ENCODE data around the gene GABRG1. TPM values are rescaled to one million over a fixed set of nuclear protein-coding genes. Genes with fewer than 3 reads are reported as not detected.

The GABRG1 gene
- total and polyA plus RNA-seq, 2 experiments from 2014 or later, result 0.34 to 1.6 TPM

DNA sequence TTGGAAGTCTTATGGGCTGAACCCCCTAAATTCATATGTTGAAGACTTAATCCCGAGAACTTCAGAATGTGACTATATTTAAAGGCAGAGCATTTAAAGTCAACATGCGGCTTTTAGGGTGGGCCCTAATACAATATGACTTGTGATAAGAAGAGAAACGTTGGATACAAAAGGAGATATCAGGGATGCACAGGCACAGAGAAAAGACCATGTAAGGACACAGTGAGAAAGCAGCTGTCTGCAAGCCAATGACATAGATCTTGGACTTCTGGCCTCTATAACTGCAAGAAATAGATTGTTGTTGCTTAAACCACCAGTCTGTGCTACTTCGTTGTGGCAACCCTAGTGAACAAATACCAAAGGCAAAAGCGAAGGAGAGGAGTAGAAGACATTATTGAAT lies 42.2 kb downstream of the GABRG1 start (continued):
- TF ChIP-seq EZH2 (IDR thresholded peaks at IDR 0.05; ENCODE audit: low read depth, unreplicated experiment), result no peak
- TF ChIP-seq JUNB (IDR thresholded peaks at IDR 0.05; ENCODE audit: unreplicated experiment), result no peak
- TF ChIP-seq CREB1 (CRISPR knock-in tag; IDR thresholded peaks at IDR 0.05; ENCODE audit: low read depth), result no peak
- TF ChIP-seq, protein P1, sequence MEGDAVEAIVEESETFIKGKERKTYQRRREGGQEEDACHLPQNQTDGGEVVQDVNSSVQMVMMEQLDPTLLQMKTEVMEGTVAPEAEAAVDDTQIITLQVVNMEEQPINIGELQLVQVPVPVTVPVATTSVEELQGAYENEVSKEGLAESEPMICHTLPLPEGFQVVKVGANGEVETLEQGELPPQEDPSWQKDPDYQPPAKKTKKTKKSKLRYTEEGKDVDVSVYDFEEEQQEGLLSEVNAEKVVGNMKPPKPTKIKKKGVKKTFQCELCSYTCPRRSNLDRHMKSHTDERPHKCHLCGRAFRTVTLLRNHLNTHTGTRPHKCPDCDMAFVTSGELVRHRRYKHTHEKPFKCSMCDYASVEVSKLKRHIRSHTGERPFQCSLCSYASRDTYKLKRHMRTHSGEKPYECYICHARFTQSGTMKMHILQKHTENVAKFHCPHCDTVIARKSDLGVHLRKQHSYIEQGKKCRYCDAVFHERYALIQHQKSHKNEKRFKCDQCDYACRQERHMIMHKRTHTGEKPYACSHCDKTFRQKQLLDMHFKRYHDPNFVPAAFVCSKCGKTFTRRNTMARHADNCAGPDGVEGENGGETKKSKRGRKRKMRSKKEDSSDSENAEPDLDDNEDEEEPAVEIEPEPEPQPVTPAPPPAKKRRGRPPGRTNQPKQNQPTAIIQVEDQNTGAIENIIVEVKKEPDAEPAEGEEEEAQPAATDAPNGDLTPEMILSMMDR (conservative IDR thresholded peaks at IDR 0.05; ENCODE audit: low read depth in 2 of 2), result no peak

DNA sequence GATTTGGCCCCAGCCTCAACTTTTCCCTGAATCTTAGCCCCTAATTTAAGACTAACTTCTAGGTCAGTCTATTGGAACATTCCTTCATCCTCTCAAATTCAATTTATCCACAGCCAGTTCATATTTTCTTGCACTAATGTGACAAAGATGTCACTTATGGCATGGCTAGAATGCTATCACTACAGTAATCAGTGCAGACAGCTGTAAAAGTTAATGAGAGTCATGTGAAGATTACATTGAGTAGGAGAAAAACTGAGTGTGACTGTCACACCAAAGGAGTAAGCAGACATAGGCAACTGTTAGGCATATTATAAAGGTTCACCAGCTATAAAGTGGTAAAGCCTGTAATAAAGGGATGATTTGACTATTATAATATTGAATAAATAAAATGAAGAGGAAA lies 42.6 kb downstream of the GABRG1 start:
- H3K4me3 Mint-ChIP-seq, result no peak overlapping the region
- H3K27ac ChIP-seq (ENCODE audit: low read depth), result no peak overlapping the region
- no peak overlapping the region for H3K4me2 ChIP-seq
- no peaks in the 10 kb centered on the region for H4K20me1 ChIP-seq (replicated peaks; ENCODE audit: insufficient read depth)
- H3K27me3 ChIP-seq (ENCODE audit: insufficient read depth), result no peaks in the 10 kb centered on the region
- no peaks in the 10 kb centered on the region for H3K4me1 Mint-ChIP-seq
- no peaks in the 10 kb centered on the region for H3F3A ChIP-seq (replicated peaks; ENCODE audit: low read depth)
- H3K9me3 Mint-ChIP-seq, result peaks cover 57% of the 10 kb centered on the region
- H3K36me3 Mint-ChIP-seq (ENCODE audit: low read depth), result peaks cover 4% of the 10 kb centered on the region; the same call in 2 of the 3 replicates
- no peaks in the 10 kb centered on the region for H3K36me3 ChIP-seq (ENCODE audit: insufficient read depth)
- no peak for ATAC-seq
- H2AFZ ChIP-seq, result no peak overlapping the region; the same call in 1 of the 2 replicates
- no peaks in the 10 kb centered on the region for H3K27me3 Mint-ChIP-seq (ENCODE audit: insufficient read depth, low read depth, poor library complexity)
- no peak for DNase-seq (ENCODE audit: low spot score)
- no peaks in the 10 kb centered on the region for H3K4me1 ChIP-seq (ENCODE audit: insufficient read depth)
- H3K27ac Mint-ChIP-seq, result no peak overlapping the region
- H3K79me2 ChIP-seq (replicated peaks; ENCODE audit: insufficient read depth), result no peaks in the 10 kb centered on the region
- H3K9me2 ChIP-seq (ENCODE audit: insufficient read depth), result no peaks in the 10 kb centered on the region
- no peak overlapping the region for H3K4me3 ChIP-seq
- TF ChIP-seq CREB1 (CRISPR knock-in tag; IDR thresholded peaks at IDR 0.05; ENCODE audit: low read depth), result no peak
- TF ChIP-seq JUNB (IDR thresholded peaks at IDR 0.05; ENCODE audit: unreplicated experiment), result no peak
- no peak for TF ChIP-seq ZNF114 (CRISPR knock-in tag; IDR thresholded peaks at IDR 0.05)
- TF ChIP-seq, protein P1 (conservative IDR thresholded peaks at IDR 0.05; ENCODE audit: low read depth in 2 of 2), result no peak
- TF ChIP-seq EZH2 (IDR thresholded peaks at IDR 0.05; ENCODE audit: low read depth, unreplicated experiment), result no peak
- TF ChIP-seq, protein P2, sequence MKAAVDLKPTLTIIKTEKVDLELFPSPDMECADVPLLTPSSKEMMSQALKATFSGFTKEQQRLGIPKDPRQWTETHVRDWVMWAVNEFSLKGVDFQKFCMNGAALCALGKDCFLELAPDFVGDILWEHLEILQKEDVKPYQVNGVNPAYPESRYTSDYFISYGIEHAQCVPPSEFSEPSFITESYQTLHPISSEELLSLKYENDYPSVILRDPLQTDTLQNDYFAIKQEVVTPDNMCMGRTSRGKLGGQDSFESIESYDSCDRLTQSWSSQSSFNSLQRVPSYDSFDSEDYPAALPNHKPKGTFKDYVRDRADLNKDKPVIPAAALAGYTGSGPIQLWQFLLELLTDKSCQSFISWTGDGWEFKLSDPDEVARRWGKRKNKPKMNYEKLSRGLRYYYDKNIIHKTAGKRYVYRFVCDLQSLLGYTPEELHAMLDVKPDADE (IDR thresholded peaks at IDR 0.05), result no peak
- TF ChIP-seq, protein P3, sequence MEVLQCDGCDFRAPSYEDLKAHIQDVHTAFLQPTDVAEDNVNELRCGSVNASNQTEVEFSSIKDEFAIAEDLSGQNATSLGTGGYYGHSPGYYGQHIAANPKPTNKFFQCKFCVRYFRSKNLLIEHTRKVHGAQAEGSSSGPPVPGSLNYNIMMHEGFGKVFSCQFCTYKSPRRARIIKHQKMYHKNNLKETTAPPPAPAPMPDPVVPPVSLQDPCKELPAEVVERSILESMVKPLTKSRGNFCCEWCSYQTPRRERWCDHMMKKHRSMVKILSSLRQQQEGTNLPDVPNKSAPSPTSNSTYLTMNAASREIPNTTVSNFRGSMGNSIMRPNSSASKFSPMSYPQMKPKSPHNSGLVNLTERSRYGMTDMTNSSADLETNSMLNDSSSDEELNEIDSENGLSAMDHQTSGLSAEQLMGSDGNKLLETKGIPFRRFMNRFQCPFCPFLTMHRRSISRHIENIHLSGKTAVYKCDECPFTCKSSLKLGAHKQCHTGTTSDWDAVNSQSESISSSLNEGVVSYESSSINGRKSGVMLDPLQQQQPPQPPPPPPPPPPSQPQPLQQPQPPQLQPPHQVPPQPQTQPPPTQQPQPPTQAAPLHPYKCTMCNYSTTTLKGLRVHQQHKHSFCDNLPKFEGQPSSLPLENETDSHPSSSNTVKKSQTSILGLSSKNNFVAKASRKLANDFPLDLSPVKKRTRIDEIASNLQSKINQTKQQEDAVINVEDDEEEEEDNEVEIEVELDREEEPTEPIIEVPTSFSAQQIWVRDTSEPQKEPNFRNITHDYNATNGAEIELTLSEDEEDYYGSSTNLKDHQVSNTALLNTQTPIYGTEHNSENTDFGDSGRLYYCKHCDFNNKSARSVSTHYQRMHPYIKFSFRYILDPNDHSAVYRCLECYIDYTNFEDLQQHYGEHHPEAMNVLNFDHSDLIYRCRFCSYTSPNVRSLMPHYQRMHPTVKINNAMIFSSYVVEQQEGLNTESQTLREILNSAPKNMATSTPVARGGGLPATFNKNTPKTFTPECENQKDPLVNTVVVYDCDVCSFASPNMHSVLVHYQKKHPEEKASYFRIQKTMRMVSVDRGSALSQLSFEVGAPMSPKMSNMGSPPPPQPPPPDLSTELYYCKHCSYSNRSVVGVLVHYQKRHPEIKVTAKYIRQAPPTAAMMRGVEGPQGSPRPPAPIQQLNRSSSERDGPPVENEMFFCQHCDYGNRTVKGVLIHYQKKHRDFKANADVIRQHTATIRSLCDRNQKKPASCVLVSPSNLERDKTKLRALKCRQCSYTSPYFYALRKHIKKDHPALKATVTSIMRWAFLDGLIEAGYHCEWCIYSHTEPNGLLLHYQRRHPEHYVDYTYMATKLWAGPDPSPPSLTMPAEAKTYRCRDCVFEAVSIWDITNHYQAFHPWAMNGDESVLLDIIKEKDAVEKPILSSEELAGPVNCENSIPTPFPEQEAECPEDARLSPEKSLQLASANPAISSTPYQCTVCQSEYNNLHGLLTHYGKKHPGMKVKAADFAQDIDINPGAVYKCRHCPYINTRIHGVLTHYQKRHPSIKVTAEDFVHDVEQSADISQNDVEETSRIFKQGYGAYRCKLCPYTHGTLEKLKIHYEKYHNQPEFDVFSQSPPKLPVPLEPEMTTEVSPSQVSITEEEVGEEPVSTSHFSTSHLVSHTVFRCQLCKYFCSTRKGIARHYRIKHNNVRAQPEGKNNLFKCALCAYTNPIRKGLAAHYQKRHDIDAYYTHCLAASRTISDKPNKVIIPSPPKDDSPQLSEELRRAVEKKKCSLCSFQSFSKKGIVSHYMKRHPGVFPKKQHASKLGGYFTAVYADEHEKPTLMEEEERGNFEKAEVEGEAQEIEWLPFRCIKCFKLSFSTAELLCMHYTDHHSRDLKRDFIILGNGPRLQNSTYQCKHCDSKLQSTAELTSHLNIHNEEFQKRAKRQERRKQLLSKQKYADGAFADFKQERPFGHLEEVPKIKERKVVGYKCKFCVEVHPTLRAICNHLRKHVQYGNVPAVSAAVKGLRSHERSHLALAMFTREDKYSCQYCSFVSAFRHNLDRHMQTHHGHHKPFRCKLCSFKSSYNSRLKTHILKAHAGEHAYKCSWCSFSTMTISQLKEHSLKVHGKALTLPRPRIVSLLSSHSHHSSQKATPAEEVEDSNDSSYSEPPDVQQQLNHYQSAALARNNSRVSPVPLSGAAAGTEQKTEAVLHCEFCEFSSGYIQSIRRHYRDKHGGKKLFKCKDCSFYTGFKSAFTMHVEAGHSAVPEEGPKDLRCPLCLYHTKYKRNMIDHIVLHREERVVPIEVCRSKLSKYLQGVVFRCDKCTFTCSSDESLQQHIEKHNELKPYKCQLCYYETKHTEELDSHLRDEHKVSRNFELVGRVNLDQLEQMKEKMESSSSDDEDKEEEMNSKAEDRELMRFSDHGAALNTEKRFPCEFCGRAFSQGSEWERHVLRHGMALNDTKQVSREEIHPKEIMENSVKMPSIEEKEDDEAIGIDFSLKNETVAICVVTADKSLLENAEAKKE (CRISPR knock-in tag; IDR thresholded peaks at IDR 0.05), result no peak
- TF ChIP-seq, protein P4, sequence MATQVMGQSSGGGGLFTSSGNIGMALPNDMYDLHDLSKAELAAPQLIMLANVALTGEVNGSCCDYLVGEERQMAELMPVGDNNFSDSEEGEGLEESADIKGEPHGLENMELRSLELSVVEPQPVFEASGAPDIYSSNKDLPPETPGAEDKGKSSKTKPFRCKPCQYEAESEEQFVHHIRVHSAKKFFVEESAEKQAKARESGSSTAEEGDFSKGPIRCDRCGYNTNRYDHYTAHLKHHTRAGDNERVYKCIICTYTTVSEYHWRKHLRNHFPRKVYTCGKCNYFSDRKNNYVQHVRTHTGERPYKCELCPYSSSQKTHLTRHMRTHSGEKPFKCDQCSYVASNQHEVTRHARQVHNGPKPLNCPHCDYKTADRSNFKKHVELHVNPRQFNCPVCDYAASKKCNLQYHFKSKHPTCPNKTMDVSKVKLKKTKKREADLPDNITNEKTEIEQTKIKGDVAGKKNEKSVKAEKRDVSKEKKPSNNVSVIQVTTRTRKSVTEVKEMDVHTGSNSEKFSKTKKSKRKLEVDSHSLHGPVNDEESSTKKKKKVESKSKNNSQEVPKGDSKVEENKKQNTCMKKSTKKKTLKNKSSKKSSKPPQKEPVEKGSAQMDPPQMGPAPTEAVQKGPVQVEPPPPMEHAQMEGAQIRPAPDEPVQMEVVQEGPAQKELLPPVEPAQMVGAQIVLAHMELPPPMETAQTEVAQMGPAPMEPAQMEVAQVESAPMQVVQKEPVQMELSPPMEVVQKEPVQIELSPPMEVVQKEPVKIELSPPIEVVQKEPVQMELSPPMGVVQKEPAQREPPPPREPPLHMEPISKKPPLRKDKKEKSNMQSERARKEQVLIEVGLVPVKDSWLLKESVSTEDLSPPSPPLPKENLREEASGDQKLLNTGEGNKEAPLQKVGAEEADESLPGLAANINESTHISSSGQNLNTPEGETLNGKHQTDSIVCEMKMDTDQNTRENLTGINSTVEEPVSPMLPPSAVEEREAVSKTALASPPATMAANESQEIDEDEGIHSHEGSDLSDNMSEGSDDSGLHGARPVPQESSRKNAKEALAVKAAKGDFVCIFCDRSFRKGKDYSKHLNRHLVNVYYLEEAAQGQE (IDR thresholded peaks at IDR 0.05; ENCODE audit: unreplicated experiment), result no peak
- TF ChIP-seq ZNF331 (CRISPR knock-in tag; IDR thresholded peaks at IDR 0.05; ENCODE audit: low read depth), result no peak
